SKM-1 treated with dmso at 0.1 percent for 144 hours (cell line): ENCODE data around the gene CREBZF.
"Not testable (repeated sequence)": the region's sequence is repeated elsewhere in the genome, so short reads cannot be mapped to it uniquely, and the experiment has no call there.

Experiments
- DNase-seq: peaks from one replicate; lab custom pipeline; 2025; ENCODE audit not compliant: unreplicated experiment; lab: John Stamatoyannopoulos, UW

Gene CREBZF

GRCh38 chr11:85627998-85628770, 36.7 kb downstream of the CREBZF start, which contains the start of gene TMEM126B:
TSS of gene TMEM126B (plus strand) at chr11:85628593. CDS start at chr11:85628608, 15 bp downstream.
- peak; percentile 98 for DNase-seq

- DNase-seq: no peak
These were observed 37.5 kb downstream of the CREBZF start, which contains the start of gene DLG2 for GRCh38 chr11:85627332-85627997. TSS of gene DLG2 (minus strand) at chr11:85627344.

DNA sequence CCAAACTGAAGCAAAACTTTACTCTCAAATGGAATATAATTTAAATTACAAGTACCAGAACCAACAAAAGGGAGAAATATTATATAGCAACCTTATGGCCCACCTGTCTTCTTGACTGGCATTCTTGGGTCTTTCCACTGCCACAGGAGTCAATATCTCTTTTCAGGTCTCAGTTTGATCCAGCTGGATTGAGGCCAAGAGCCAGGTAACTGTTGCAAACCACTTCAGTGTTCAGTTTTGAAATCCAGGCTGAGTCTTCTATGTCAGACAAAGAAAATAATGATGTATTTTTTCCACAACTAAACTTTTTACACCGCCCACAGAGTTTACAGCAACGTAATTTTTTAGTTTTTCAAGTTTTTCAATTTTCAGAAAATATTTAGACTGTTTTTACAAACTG, 38.4 kb downstream of the CREBZF start:
- no peak for DNase-seq

DNA sequence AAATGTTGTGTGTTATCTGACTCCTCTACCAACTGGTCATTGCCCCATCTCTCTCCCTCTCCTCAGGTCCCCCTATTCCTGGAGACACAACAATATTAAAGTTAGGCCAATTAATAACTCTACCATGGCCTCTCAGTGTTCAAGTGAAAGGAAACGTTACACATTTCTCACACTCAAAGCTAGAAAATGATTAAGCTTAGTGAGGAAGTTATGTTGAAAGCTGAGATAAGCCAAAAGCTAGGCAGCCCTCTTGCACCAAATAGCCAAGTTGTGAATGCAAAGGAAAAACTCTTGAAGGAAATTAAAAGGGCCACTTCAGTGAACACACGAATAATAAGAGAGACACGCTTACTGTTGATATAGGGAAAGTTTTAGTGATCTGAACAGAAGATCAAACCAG, 44.7 kb downstream of the CREBZF start:
- no peak for DNase-seq

GRCh38 chr11:85619499-85619898, 45.4 kb downstream of the CREBZF start:
- DNase-seq: no peak

GRCh38 chr11:85611643-85612042, 53.3 kb downstream of the CREBZF start:
- not testable (repeated sequence) for DNase-seq
